GM12874 (cell line): ENCODE measurements around the gene DPH1.

Experiments
- TF ChIP-seq, protein P1 (sequence below): IDR thresholded peaks from 2 replicates; pipeline ENCODE4 v1.5.1; 2011; ENCODE audit warnings: low read depth, mild to moderate bottlenecking, control low read depth, low read length, moderate library complexity; ENCODE audit not compliant: insufficient read depth

The DPH1 gene

DNA sequence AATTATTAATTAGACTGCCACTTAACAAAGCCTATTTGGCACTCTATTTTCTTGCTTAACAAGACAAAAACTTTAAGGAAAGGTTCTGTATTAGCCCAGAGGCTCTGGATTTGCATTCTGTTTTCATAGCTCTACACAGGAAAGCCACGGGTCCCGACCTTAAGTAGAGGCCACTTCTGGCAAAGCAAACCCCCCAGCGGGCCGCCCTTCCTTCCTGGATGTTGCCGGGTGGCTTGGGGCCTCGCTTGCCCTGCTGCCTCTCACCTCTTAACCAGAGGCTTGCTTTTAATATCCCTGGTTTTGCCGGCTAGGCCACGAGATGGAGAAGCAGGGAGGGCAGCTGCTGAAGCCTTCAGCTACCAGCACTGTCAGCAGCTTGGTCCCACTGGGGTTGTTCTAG lies 9.2 kb upstream of the DPH1 start:
- TF ChIP-seq, protein P1, sequence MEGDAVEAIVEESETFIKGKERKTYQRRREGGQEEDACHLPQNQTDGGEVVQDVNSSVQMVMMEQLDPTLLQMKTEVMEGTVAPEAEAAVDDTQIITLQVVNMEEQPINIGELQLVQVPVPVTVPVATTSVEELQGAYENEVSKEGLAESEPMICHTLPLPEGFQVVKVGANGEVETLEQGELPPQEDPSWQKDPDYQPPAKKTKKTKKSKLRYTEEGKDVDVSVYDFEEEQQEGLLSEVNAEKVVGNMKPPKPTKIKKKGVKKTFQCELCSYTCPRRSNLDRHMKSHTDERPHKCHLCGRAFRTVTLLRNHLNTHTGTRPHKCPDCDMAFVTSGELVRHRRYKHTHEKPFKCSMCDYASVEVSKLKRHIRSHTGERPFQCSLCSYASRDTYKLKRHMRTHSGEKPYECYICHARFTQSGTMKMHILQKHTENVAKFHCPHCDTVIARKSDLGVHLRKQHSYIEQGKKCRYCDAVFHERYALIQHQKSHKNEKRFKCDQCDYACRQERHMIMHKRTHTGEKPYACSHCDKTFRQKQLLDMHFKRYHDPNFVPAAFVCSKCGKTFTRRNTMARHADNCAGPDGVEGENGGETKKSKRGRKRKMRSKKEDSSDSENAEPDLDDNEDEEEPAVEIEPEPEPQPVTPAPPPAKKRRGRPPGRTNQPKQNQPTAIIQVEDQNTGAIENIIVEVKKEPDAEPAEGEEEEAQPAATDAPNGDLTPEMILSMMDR = no peak

DNA sequence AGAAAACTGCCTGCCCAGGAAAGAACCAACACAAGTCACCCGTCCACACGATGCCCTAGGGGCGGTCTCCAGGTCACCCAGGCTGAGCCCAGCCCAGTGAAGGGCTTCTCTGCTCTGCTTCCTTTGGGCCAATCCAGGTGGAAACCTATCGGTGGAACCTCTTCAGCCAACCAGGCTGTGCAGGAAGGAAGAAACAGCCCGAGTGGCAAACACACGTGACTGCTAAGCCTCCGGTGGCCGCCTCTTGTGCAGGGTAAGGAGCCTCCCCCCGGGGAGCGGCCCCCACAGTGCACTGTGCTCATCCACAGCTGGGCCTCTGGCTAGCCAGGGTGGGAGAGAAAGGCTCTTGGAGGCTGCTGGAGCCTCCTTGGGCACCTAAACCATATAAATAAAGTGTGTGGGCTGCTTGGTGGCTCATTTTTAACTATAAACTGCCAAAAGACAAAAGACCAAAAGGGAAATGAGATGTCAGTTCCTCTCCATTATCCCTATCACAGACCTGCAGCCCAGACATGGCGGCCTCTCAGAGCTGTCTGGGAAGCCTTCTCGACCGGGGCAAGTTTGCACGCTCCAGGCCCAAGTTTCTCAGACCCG lies 7.2 kb upstream of the DPH1 start:
- TF ChIP-seq, protein P1 = no peak

DNA sequence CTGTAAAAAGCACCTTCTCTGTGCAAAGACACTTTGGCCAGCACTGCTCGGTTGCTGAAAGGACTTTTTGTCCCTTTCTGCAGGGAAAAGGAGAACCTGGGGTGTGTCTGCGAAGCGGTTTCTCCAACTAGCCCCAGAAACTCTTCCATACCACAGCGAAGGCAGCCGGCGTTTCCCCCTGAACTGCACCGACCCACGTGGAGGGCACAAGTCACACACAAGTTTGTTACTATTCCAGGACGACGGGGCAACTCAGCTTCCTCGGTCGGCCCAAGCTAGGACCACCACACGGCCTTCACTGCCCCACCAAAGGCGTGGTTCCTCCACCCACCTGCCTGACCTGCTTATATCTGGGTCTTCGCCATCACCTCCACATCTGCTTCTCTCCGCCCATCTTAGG lies 6.7 kb upstream of the DPH1 start:
- TF ChIP-seq, protein P1 = no peak

DNA sequence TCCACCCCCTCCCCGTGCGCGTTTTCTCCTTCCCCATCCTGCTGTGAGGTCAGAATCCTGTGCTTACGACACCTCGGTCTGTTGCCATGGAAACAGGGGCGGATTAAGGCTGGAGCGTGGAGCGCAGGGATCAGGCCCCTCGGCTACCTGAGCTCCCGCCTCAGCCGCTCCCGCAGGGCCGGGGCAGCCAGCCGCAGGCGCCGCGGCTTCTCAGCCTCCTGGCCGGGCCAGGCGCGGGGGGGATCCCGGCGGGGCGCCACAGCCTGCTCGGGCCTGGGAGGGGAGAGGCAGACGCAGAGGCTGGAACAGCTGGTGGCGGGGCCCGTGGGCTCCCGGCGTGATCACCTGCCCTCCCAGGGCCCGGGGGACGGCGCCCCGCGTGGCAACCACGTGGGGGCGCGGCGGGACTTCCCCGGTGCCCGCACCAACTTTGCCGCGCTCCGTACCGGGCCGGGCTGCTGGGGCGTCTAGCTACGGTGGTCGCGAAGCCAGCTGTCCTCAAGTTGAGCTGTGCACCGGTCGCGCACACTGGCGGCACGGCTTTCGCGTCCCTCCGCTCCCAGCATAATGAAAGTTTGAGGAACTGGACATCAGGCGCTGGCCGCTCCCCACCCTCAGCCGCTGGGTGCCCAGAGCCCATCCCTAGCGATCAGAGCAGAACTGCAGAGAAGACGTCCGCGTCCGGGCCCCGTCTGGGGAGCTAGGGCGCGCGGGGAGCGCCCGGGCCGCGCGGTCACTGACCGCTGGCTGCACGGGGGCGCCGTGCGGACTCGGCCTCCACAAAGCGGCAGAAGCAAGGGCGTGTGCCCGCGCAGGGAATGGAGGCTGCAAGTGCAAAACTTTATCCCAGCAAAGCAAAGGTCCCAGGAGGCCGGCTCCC lies 6.0 kb upstream of the DPH1 start:
- TF ChIP-seq, protein P1 = no peak

DNA sequence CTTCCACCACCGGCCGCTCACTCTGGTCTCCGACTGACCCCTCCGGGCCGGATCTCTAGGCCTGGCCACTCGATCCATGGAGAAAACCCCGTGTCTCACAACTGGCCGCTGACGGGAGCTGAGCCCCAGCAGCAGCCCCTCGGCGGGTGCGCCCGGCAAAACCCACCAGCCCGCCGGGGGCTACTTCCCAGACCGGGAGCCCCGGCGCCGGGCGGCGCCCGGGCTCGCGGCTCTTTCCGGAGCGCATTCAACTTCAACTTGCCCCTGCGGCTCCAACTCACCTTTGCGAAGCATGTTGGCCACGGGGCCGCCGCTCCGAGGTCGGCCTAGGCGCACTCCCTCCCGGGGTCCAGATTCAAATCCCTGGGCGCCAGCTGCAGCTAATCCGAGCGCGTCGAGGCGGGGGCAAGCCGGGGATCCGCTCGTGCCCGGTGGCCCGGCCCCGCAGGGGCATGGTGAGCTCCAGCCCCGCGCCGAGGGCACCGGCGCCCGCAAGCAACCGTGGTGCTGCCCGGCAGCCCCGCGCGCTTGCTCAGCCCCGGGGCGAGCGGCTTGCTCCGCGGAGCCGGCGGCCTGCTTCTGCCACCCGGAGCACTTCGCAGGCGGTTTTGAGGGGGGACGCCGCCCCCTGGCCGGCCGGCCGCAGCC lies 5.3 kb upstream of the DPH1 start:
- TF ChIP-seq, protein P1 = no peak

DNA sequence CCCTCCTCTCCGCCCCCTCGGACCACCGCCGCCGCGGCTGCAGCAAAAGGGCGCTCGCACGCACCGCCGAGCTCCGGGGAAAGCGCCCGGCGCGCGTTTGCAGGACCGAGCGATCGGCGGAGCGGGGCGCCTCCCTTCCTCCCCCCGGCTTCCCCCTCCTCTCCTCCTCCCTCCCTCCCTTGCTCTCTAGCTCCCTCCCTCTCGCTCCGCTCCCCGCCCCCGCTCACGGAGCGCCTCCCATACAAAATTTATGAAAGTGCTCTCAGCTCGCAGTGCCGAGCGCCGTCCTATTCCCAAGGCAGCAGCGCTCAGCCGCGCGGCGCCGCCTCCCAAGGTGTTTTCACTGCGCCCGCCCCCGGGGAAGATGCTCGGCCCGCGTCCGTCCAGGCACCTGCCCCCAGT lies 4.7 kb upstream of the DPH1 start, which contains the start of gene RTN4RL1:
Gene RTN4RL1, minus strand, starts transcription at position 115 of the 402 bp plus-strand sequence. CDS start 469 bp downstream, outside the sequence.
- TF ChIP-seq, protein P1 = no peak

DNA sequence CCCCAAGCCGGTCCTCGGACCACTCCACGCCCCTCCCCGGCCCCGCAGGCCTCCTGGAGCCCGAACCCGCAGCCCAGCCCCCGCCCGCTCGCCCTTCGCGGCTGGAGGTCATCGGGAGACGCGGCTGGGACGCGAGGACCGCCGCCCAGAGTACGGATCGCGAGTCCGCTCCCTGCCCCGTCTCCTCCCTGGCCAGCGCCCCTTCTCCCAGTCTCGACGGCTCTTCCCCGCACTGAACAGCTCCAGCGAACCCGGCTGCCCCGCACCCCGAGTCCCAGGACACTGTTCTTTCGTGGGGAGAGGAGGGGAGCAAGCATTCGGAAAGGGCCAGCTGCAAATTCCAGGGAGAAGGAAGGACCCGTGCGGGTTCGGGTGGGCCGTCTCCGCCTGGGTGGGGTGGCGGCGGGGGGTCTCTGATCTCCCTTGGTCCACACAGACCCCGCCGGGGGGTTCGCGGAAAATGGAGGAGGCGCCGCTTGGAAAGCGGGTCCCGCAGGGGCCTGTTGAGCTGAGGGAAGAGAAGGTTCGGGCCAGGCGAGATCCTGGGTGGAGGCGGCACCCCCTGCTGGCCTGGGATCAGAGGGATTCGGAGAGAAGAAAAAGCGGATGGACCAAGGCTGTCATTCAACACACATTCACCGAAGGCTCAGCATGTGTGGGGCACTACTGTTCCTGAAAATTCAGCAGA lies 4.2 kb upstream of the DPH1 start:
- TF ChIP-seq, protein P1 = 0 out of 2 replicates have a peak, but pooled peaks have one; percentile 9
